Astrocyte (in vitro differentiated cells and primary cell): Measurements from ENCODE around the gene TEAD1.

Experiments
- CTCF ChIP-seq: IDR thresholded peaks from 2 replicates; pipeline ENCODE4 v1.5.1; 2011; ENCODE audit warnings: low read depth, mild to moderate bottlenecking, inconsistent platforms, low read length, moderate library complexity; ENCODE audit not compliant: insufficient read depth
- EZH2 ChIP-seq: IDR thresholded peaks from 2 replicates; pipeline ENCODE4 v1.6.1; 2012; ENCODE audit warnings: mild to moderate bottlenecking, low read length, inconsistent platforms; ENCODE audit not compliant: insufficient read depth

DNA sequence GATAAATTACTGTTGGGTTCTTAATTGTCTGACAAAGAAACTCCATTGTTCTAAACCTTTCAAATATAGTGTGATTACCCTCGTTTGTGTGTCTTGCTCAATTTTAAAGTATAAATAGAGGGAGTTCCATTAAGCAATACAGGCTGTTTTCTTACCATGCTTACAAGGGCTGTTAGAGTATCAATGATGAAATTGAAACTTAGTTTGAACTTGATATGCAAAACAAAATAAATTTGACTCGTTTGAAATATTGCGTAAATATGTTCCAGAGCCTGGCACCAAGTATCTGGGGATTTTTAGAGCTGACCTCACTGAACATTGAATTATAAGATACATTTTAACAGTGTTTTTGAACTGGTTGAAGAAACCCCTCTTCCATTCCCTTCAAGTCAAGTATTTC, 31.7 kb downstream of the TEAD1 start:
- TF ChIP-seq EZH2: no peak
- TF ChIP-seq CTCF: no peak
